Neural cell (in vitro differentiated cells): ENCODE measurements around the gene IQCK. TPM values are rescaled to one million over a fixed set of nuclear protein-coding genes. Genes with fewer than 3 reads are reported as not detected.

Source experiments
- H2AFZ ChIP-seq: fragments of 200-600, 300-800 bp; sonication (generic), shearing (Covaris generic); 2 replicates; pipeline ENCODE4 v1.6.0; 2014; ENCODE audit warnings: low read depth, mild to moderate bottlenecking, antibody characterized with exemption, low read length, moderate library complexity
- H3F3A ChIP-seq: fragments of 200-600 bp; shearing (Covaris generic); 2 replicates; pipeline ENCODE4 v1.6.1; 2016; ENCODE audit warnings: mild to moderate bottlenecking, moderate library complexity, mixed read lengths, antibody characterized with exemption, low read length; ENCODE audit not compliant: insufficient read depth, poor library complexity, severe bottlenecking
- H3K27ac ChIP-seq: fragments of 200-600, 300-800 bp; sonication (generic), shearing (Covaris generic); 2 replicates; pipeline ENCODE4 v1.5.1; 2014; ENCODE audit warnings: mild to moderate bottlenecking, low read length, moderate library complexity
- H3K27me3 ChIP-seq: fragments of 300-800, 200-600 bp; sonication (generic), shearing (Covaris generic); 2 replicates; pipeline ENCODE4 v1.6.0; 2014; ENCODE audit warnings: mild to moderate bottlenecking, low read depth, low read length, moderate library complexity; ENCODE audit not compliant: insufficient read depth
- H3K36me3 ChIP-seq: fragments of 300-800, 200-600 bp; sonication (generic), shearing (Covaris generic); 2 replicates; pipeline ENCODE4 v1.5.1; 2014; ENCODE audit warnings: mild to moderate bottlenecking, antibody characterized with exemption, low read length, moderate library complexity; ENCODE audit not compliant: insufficient read depth
- H3K4me2 ChIP-seq: fragments of 300-800, 200-600 bp; sonication (generic), shearing (Covaris generic); 2 replicates; pipeline ENCODE4 v1.6.0; 2014; ENCODE audit warnings: mild to moderate bottlenecking, low read length
- H3K4me3 ChIP-seq: fragments of 300-800, 200-600 bp; sonication (generic), shearing (Covaris generic); 2 replicates; pipeline ENCODE4 v1.5.1; 2014; ENCODE audit warnings: mild to moderate bottlenecking, low read length, moderate library complexity
- H3K79me2 ChIP-seq: fragments of 200-600 bp; shearing (Covaris generic); replicated peaks from 2 replicates; pipeline ENCODE4 v1.6.0; 2014; ENCODE audit warnings: mild to moderate bottlenecking, low read length, moderate library complexity; ENCODE audit not compliant: insufficient read depth
- H3K9ac ChIP-seq: fragments of 300-800, 200-600 bp; sonication (generic), shearing (Covaris generic); 2 replicates; pipeline ENCODE4 v1.6.1; 2016; ENCODE audit warnings: mild to moderate bottlenecking, low read length, mixed read lengths
- H3K9me2 ChIP-seq: fragments of 200-600 bp; shearing (Covaris generic); 2 replicates; pipeline ENCODE4 v1.6.1; 2016; ENCODE audit warnings: mild to moderate bottlenecking, low read length, mixed read lengths; ENCODE audit not compliant: insufficient read depth
- H3K9me3 ChIP-seq: fragments of 200-600, 300-800 bp; sonication (generic), shearing (Covaris generic); 2 replicates; pipeline ENCODE4 v1.6.1; 2016; ENCODE audit warnings: mild to moderate bottlenecking, mixed run types, low read length, moderate library complexity, mixed read lengths
- H4K20me1 ChIP-seq: fragments of 200-600 bp; shearing (Covaris generic); 2 replicates; pipeline ENCODE4 v1.6.1; 2016; ENCODE audit warnings: mild to moderate bottlenecking, mixed run types; ENCODE audit not compliant: insufficient read depth
- EP300 ChIP-seq: fragments of 450-650 bp; conservative IDR thresholded peaks from 2 replicates; pipeline ENCODE4 v1.6.1; 2014; ENCODE audit warnings: antibody characterized with exemption, mild to moderate bottlenecking, moderate library complexity; ENCODE audit not compliant: poor library complexity, severe bottlenecking
- EZH2 ChIP-seq: fragments of 200-600, 300-800 bp; shearing (Covaris generic), sonication (generic); IDR thresholded peaks from 2 replicates; pipeline ENCODE4 v1.6.1; 2014; ENCODE audit warnings: antibody characterized with exemption, low read length, borderline replicate concordance, mild to moderate bottlenecking; ENCODE audit not compliant: insufficient read depth, poor library complexity, severe bottlenecking
- MXI1 ChIP-seq: fragments of 450-650 bp; conservative IDR thresholded peaks from 2 replicates; pipeline ENCODE4 v1.6.1; 2014; ENCODE audit warnings: antibody characterized with exemption, mild to moderate bottlenecking; ENCODE audit not compliant: poor library complexity, severe bottlenecking
- POLR2AphosphoS5 ChIP-seq: IDR thresholded peaks from 2 replicates; pipeline ENCODE4 v1.6.1; 2012
- RAD21 ChIP-seq: fragments of 450-650 bp; conservative IDR thresholded peaks from 2 replicates; pipeline ENCODE4 v1.6.1; 2014; ENCODE audit warnings: antibody characterized with exemption, mild to moderate bottlenecking, moderate library complexity
- SMC3 ChIP-seq: fragments of 450-650 bp; conservative IDR thresholded peaks from 2 replicates; pipeline ENCODE4 v1.6.1; 2014; ENCODE audit warnings: antibody characterized with exemption, mild to moderate bottlenecking, moderate library complexity; ENCODE audit not compliant: poor library complexity
- TAF1 ChIP-seq: IDR thresholded peaks from 2 replicates; pipeline ENCODE4 v1.6.1; 2012; ENCODE audit warnings: low read depth
- polyA plus RNA-seq: library from polyadenylated mRNA; depleted of rRNA; stranded (reverse); fragments of >200 nt; gene quantifications from 2 replicates; pipeline ENCODE4 v1.2.3, GENCODE V29; 2014
- TF ChIP-seq, protein P1 (sequence below): IDR thresholded peaks from 2 replicates; pipeline ENCODE4 v1.6.1; 2012; ENCODE audit warnings: borderline replicate concordance
- TF ChIP-seq, protein P2 (sequence below): fragments of 450-650 bp; IDR thresholded peaks from 2 replicates; pipeline ENCODE4 v1.5.1; 2014; ENCODE audit warnings: antibody characterized with exemption, mild to moderate bottlenecking, moderate library complexity; ENCODE audit not compliant: poor library complexity, severe bottlenecking

IQCK gene
- polyA plus RNA-seq, 1 donor from 2014 or later, result 10.2 TPM

DNA sequence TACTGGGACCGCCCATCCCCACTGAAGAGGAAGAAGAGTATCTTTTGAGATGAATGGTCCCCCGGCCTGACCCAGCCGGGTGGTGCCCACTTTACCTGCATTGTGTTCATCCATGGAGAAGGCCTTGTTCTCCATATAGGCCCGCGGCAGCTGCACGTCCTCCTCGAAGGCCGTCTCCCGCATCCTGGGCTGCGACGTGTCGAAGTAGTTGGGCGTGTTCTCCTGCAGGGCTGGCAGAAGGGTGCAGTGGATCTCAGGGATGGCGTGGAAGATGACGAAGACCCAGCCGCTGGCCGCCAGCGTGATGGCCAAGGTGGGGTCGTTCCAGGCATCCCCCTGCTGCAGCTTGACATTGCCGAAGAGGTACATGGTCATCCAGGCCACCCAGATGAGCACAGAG is 153.7 kb downstream of the IQCK start:
- Histone ChIP-seq H3K9ac (no peak overlapping the region), H3K4me3 (no peak overlapping the region), H4K20me1 (no peaks in the 10 kb centered on the region), H3K9me3 (no peaks in the 10 kb centered on the region), H2AFZ (no peak overlapping the region), H3K27ac (no peak overlapping the region), H3K4me2 (no peak overlapping the region), H3K79me2 (peaks cover 21% of the 10 kb centered on the region), H3F3A (no peaks in the 10 kb centered on the region), H3K27me3 (no peaks in the 10 kb centered on the region), H3K9me2 (no peaks in the 10 kb centered on the region), H3K36me3 (peaks cover 5% of the 10 kb centered on the region)
- TF ChIP-seq, protein P1, sequence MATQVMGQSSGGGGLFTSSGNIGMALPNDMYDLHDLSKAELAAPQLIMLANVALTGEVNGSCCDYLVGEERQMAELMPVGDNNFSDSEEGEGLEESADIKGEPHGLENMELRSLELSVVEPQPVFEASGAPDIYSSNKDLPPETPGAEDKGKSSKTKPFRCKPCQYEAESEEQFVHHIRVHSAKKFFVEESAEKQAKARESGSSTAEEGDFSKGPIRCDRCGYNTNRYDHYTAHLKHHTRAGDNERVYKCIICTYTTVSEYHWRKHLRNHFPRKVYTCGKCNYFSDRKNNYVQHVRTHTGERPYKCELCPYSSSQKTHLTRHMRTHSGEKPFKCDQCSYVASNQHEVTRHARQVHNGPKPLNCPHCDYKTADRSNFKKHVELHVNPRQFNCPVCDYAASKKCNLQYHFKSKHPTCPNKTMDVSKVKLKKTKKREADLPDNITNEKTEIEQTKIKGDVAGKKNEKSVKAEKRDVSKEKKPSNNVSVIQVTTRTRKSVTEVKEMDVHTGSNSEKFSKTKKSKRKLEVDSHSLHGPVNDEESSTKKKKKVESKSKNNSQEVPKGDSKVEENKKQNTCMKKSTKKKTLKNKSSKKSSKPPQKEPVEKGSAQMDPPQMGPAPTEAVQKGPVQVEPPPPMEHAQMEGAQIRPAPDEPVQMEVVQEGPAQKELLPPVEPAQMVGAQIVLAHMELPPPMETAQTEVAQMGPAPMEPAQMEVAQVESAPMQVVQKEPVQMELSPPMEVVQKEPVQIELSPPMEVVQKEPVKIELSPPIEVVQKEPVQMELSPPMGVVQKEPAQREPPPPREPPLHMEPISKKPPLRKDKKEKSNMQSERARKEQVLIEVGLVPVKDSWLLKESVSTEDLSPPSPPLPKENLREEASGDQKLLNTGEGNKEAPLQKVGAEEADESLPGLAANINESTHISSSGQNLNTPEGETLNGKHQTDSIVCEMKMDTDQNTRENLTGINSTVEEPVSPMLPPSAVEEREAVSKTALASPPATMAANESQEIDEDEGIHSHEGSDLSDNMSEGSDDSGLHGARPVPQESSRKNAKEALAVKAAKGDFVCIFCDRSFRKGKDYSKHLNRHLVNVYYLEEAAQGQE, result no peak
- TF ChIP-seq POLR2AphosphoS5 (no peak), MXI1 (no peak), EP300 (no peak), EZH2 (no peak), TAF1 (no peak), RAD21 (no peak), SMC3 (no peak)
- TF ChIP-seq, protein P2, sequence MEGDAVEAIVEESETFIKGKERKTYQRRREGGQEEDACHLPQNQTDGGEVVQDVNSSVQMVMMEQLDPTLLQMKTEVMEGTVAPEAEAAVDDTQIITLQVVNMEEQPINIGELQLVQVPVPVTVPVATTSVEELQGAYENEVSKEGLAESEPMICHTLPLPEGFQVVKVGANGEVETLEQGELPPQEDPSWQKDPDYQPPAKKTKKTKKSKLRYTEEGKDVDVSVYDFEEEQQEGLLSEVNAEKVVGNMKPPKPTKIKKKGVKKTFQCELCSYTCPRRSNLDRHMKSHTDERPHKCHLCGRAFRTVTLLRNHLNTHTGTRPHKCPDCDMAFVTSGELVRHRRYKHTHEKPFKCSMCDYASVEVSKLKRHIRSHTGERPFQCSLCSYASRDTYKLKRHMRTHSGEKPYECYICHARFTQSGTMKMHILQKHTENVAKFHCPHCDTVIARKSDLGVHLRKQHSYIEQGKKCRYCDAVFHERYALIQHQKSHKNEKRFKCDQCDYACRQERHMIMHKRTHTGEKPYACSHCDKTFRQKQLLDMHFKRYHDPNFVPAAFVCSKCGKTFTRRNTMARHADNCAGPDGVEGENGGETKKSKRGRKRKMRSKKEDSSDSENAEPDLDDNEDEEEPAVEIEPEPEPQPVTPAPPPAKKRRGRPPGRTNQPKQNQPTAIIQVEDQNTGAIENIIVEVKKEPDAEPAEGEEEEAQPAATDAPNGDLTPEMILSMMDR, result no peak

DNA sequence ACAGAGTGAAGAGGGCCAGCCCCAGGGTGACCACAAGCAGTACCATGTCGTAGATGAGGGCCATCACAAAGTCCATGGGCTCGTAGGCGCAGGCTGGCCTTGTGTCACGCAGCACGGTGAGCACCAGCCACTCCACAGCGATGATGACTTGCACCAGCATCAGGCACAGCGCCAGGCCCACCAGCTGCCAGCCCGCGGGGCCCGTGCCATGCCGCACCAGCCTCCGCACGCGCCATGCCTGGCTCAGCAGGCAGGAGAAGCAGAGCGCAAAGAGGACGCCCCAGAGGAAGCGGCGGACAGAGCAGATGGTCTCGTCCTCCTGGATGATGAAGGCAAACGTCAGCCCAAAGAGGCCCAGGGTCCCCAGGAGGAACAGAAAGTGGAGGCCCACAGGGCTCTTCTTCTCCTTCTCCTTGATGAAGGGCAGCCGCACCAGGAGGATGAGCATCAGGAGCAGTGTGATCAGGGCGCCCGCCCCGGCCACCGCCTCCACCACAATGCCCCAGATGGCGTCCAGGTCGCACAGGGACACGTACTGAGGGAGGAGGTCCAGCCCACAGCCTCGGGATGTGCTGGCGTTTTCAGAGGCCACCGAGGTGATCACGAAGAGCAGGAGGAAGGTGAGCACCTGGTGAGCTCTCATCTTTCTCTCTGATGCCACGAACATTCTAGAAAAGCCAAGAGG is 154.2 kb downstream of the IQCK start:
- Histone ChIP-seq H2AFZ (no peak overlapping the region), H3K9ac (no peak overlapping the region), H3K36me3 (peaks cover 5% of the 10 kb centered on the region), H3K79me2 (peaks cover 25% of the 10 kb centered on the region), H3K9me2 (no peaks in the 10 kb centered on the region), H3K4me3 (no peak overlapping the region), H3K27me3 (no peaks in the 10 kb centered on the region), H3K9me3 (no peaks in the 10 kb centered on the region), H4K20me1 (no peaks in the 10 kb centered on the region), H3K4me2 (no peak overlapping the region), H3F3A (no peaks in the 10 kb centered on the region), H3K27ac (no peak overlapping the region)
- no peak for TF ChIP-seq POLR2AphosphoS5
- no peak for TF ChIP-seq EP300
- no peak for TF ChIP-seq SMC3
- TF ChIP-seq RAD21, result no peak
- TF ChIP-seq MXI1, result no peak
- TF ChIP-seq, protein P1, result no peak
- TF ChIP-seq EZH2, result no peak
- no peak for TF ChIP-seq TAF1
- TF ChIP-seq, protein P2, result no peak
